ENCODE data around the gene DUSP1. TPM values are rescaled to one million over a fixed set of nuclear protein-coding genes. Genes with fewer than 3 reads are reported as not detected.

DUSP1 gene
- total RNA-seq, 2 experiments from 2014 or later: 761 to 768 TPM

GRCh38 chr5:172728481-172729241 lies 42.3 kb downstream of the DUSP1 start:
- intact Hi-C loops (cut with DNase I, micrococcal nuclease): no loop called here
- H3K4me1 Mint-ChIP-seq (ENCODE audit: low read depth): no peaks in the 10 kb centered on the region
- CTCF ChIA-PET: interaction anchor here (1.0 kb wide), 1 partner anchor 14 kb away, joined by 3 read pairs; no protein-coding TSS in a partner anchor

GRCh38 chr5:172727551-172727950 lies 43.4 kb downstream of the DUSP1 start:
- TF ChIP-seq CTCF (IDR thresholded peaks at IDR 0.05): no peak
- Mint-ChIP-seq H3K27ac (no peak overlapping the region), H3K36me3 (ENCODE audit: low read depth) (no peaks in the 10 kb centered on the region), H3K27me3 (no peaks in the 10 kb centered on the region), H3K4me3 (no peak overlapping the region), H3K9me3 (no peaks in the 10 kb centered on the region), H3K4me1 (ENCODE audit: low read depth) (peaks cover under 1% of the 10 kb centered on the region)
- intact Hi-C loops (cut with DNase I, micrococcal nuclease): no loop called here
- ATAC-seq (ENCODE audit: poor library complexity): no peak
- Histone ChIP-seq H3K4me1 (ENCODE audit: insufficient read depth, low read length) (peaks cover 14% of the 10 kb centered on the region), H3K27ac (ENCODE audit: low read depth in 1 of 2, low read length in 2 of 2) (no peak overlapping the region), H3K27me3 (ENCODE audit: control insufficient read depth in 1 of 2, insufficient read depth in 2 of 2, low read length in 2 of 2) (no peaks in the 10 kb centered on the region), H3K4me3 (ENCODE audit: low read length) (no peak overlapping the region), H3K9me3 (ENCODE audit: control insufficient read depth in 1 of 2, insufficient read depth in 1 of 2, low read length in 2 of 2) (no peaks in the 10 kb centered on the region), H3K36me3 (ENCODE audit: insufficient read depth, low read length) (no peaks in the 10 kb centered on the region)
- CTCF ChIA-PET: interaction anchor here (1.0 kb wide), 1 partner anchor 13 kb away, joined by 3 read pairs; no protein-coding TSS in a partner anchor
- POLR2A ChIA-PET: no interaction called here
- no peak for DNase-seq

More at GRCh38 chr5:172728481-172729241, 42.3 kb downstream of the DUSP1 start:
- Histone ChIP-seq H3K36me3 (ENCODE audit: insufficient read depth, low read length) (no peaks in the 10 kb centered on the region), H3K4me3 (ENCODE audit: low read length) (no peak overlapping the region), H3K4me1 (ENCODE audit: insufficient read depth, low read length) (peaks cover 9% of the 10 kb centered on the region), H3K9me3 (ENCODE audit: control insufficient read depth in 1 of 2, insufficient read depth in 1 of 2, low read length in 2 of 2) (no peaks in the 10 kb centered on the region), H3K27ac (ENCODE audit: low read depth in 1 of 2, low read length in 2 of 2) (no peak overlapping the region), H3K27me3 (ENCODE audit: control insufficient read depth in 1 of 2, insufficient read depth in 2 of 2, low read length in 2 of 2) (no peaks in the 10 kb centered on the region)
- TF ChIP-seq CTCF (IDR thresholded peaks at IDR 0.05): no peak
- no peaks in the 10 kb centered on the region for H3K27me3 Mint-ChIP-seq
- H3K4me3 Mint-ChIP-seq: no peak overlapping the region
- H3K9me3 Mint-ChIP-seq: no peaks in the 10 kb centered on the region
- no peak overlapping the region for H3K27ac Mint-ChIP-seq
- no peak for DNase-seq
- POLR2A ChIA-PET: no interaction called here
- no peak for ATAC-seq (ENCODE audit: poor library complexity)
- no peaks in the 10 kb centered on the region for H3K36me3 Mint-ChIP-seq (ENCODE audit: low read depth)

GRCh38 chr5:172726966-172727365 lies 44.0 kb downstream of the DUSP1 start:
- Histone ChIP-seq H3K4me1 (ENCODE audit: insufficient read depth, low read length) (peaks cover 18% of the 10 kb centered on the region), H3K9me3 (ENCODE audit: control insufficient read depth in 1 of 2, insufficient read depth in 1 of 2, low read length in 2 of 2) (no peaks in the 10 kb centered on the region), H3K4me3 (ENCODE audit: low read length) (no peak overlapping the region), H3K27ac (ENCODE audit: low read depth in 1 of 2, low read length in 2 of 2) (no peak overlapping the region), H3K36me3 (ENCODE audit: insufficient read depth, low read length) (no peaks in the 10 kb centered on the region), H3K27me3 (ENCODE audit: control insufficient read depth in 1 of 2, insufficient read depth in 2 of 2, low read length in 2 of 2) (no peaks in the 10 kb centered on the region)
- no peak for TF ChIP-seq CTCF (IDR thresholded peaks at IDR 0.05)
- POLR2A ChIA-PET: no interaction called here
- H3K9me3 Mint-ChIP-seq: no peaks in the 10 kb centered on the region
- DNase-seq (no peak), ATAC-seq (ENCODE audit: poor library complexity) (no peak)
- no peak overlapping the region for H3K4me3 Mint-ChIP-seq
- no peaks in the 10 kb centered on the region for H3K27me3 Mint-ChIP-seq
- H3K4me1 Mint-ChIP-seq (ENCODE audit: low read depth): peaks cover 6% of the 10 kb centered on the region
- intact Hi-C loops (cut with DNase I, micrococcal nuclease): no loop called here
- H3K36me3 Mint-ChIP-seq (ENCODE audit: low read depth): no peaks in the 10 kb centered on the region
- no peak overlapping the region for H3K27ac Mint-ChIP-seq
- CTCF ChIA-PET: no interaction called here

Data from CD4-positive, alpha-beta T cell (primary cell).